Activated B cell treated with CpG ODN at 0.5 μM for 24 hours (primary cell): ENCODE measurements around the gene DLG2. TPM values are rescaled to one million over a fixed set of nuclear protein-coding genes. Genes with fewer than 3 reads are reported as not detected.

Experiments
- ATAC-seq: fragments of 200-7000 bp; cut with Tn5 transposase; one replicate; pipeline ENCODE4 v1.10.0; 2021; ENCODE audit warnings: low read depth, mild to moderate bottlenecking, moderate library complexity
- CTCF ChIA-PET: fragments of 350-600 bp; sonication (Branson Sonifier 250); formaldehyde crosslinking; loops from one replicate; lab custom pipeline; 2021; ENCODE audit warnings: antibody characterized with exemption; lab: Charles Lee
- POLR2A ChIA-PET: fragments of 350-600 bp; sonication (Branson Sonifier 250); formaldehyde crosslinking; loops from one replicate; lab custom pipeline; 2021; ENCODE audit warnings: antibody characterized with exemption; lab: Charles Lee
- DNase-seq: peaks from one replicate; pipeline ENCODE4 v3.0.0; 2022
- H3K27ac Mint-ChIP-seq: one replicate; pipeline ENCODE4 v1.8.0; 2020; ENCODE audit warnings: mixed read lengths
- H3K27me3 Mint-ChIP-seq: one replicate; pipeline ENCODE4 v1.8.0; 2021; ENCODE audit warnings: mixed read lengths
- H3K36me3 Mint-ChIP-seq: one replicate; pipeline ENCODE4 v1.8.0; 2021; ENCODE audit warnings: low read depth, mixed read lengths
- H3K4me1 Mint-ChIP-seq: one replicate; pipeline ENCODE4 v1.8.0; 2021; ENCODE audit warnings: mixed read lengths
- H3K4me3 Mint-ChIP-seq: one replicate; pipeline ENCODE4 v1.8.0; 2020; ENCODE audit warnings: mild to moderate bottlenecking, mixed read lengths
- H3K9me3 Mint-ChIP-seq: one replicate; pipeline ENCODE4 v1.8.0; 2020; ENCODE audit warnings: mixed read lengths
- CTCF ChIP-seq: fragments of 200-600 bp; IDR thresholded peaks from one replicate; pipeline ENCODE4 v1.8.0; 2022; ENCODE audit warnings: antibody characterized with exemption, mild to moderate bottlenecking
- intact Hi-C: fragments of 100-400 bp; cut with micrococcal nuclease; formaldehyde crosslinking; loops from one replicate; pipeline ENCODE4 v1.15.1; 2024
- total RNA-seq: library from RNA; stranded (reverse); gene quantifications from 2 replicates; pipeline ENCODE4 v1.2.3, GENCODE V29; 2022

Gene DLG2
- total RNA-seq, 1 donor from 2014 or later, result 2.7 TPM

DNA sequence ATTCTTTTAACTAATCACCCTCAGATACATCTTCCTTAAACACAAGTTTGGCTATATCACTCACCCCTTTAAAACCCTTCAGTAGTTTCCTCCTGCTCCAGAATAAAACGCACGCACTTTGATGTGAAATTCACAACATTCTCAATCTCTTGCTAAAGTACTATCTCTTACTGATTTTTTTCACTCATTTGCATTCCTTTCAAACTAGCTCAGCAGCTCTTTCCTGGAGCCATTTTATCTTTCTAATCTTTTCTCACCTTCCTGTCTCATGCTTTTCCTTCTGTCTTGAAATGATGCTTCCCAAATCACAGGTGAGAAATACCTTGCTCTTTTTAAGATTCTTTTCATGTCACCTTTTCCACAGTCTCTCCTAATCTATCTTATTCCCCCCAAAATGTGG, 1074.4 kb downstream of the DLG2 start:
- Mint-ChIP-seq H3K27ac (no peak overlapping the region), H3K9me3 (no peaks in the 10 kb centered on the region), H3K4me3 (no peak overlapping the region), H3K27me3 (no peaks in the 10 kb centered on the region), H3K36me3 (no peaks in the 10 kb centered on the region), H3K4me1 (peaks cover 25% of the 10 kb centered on the region)
- ATAC-seq (no peak), DNase-seq (no peak)
- no peak for TF ChIP-seq CTCF
- POLR2A ChIA-PET, result no interaction called here
- CTCF ChIA-PET, result no interaction called here
- intact Hi-C loops, result no loop called here

DNA sequence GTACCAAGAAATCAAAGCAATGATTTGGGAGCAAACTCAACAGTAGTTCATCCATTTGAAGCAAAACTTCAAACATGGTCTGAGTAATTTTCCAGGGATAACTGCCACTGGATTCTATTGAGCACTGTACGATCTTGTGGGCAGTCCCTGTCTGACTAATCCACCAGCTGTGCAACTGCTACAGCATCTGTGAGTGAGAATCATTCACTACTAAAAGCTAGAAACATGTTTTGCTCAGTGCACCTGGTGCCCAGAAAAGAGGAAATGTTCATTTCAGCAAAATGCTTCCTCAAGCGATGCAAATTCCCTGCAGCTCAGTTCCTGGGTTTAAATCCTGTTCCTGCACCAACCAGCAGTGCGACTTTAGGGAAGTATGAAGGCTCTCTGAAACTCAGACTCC, 1077.9 kb downstream of the DLG2 start:
- Mint-ChIP-seq H3K36me3 (no peaks in the 10 kb centered on the region), H3K9me3 (no peaks in the 10 kb centered on the region), H3K27ac (peak overlapping the region; percentile 69), H3K4me3 (peak overlapping the region; percentile 13), H3K4me1 (peaks cover 25% of the 10 kb centered on the region), H3K27me3 (no peaks in the 10 kb centered on the region)
- ATAC-seq, result peak; percentile 91
- POLR2A ChIA-PET, result no interaction called here
- CTCF ChIA-PET, result interaction anchor here (0.8 to 2.1 kb wide), 2 partner anchors 10 to 14 kb away, joined by 3 to 7 read pairs; no protein-coding TSS in a partner anchor
- intact Hi-C loops, result no loop called here
- no peak for DNase-seq
- TF ChIP-seq CTCF, result no peak

DNA sequence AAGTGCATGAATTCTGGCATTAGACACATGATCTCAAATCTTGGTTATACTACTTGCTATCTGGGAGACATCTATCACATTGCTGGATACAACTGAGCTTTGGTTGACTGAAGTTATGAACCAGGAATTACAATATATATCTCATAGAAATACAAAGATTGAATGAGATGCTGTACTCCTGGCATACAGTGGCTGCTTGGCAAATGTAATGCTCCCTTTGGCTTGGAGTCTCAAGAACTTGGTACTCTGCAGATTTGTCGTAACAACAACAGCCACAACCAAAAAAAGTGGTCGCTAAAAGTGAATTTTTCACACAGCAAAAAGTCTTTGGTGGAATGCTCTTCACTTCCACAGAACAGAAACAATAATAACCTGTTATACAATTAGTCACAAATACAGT, 1082.6 kb downstream of the DLG2 start:
- Mint-ChIP-seq H3K9me3 (no peaks in the 10 kb centered on the region), H3K27ac (no peak overlapping the region), H3K4me3 (no peak overlapping the region), H3K36me3 (no peaks in the 10 kb centered on the region), H3K27me3 (no peaks in the 10 kb centered on the region), H3K4me1 (peaks cover 13% of the 10 kb centered on the region)
- POLR2A ChIA-PET, result no interaction called here
- no peak for TF ChIP-seq CTCF
- DNase-seq (no peak), ATAC-seq (no peak)
- intact Hi-C loops, result no loop called here
- CTCF ChIA-PET, result interaction anchor here (1.1 to 2.3 kb wide), 3 partner anchors 12 to 20 kb away, joined by 3 to 7 read pairs (median 4); no protein-coding TSS in a partner anchor

DNA sequence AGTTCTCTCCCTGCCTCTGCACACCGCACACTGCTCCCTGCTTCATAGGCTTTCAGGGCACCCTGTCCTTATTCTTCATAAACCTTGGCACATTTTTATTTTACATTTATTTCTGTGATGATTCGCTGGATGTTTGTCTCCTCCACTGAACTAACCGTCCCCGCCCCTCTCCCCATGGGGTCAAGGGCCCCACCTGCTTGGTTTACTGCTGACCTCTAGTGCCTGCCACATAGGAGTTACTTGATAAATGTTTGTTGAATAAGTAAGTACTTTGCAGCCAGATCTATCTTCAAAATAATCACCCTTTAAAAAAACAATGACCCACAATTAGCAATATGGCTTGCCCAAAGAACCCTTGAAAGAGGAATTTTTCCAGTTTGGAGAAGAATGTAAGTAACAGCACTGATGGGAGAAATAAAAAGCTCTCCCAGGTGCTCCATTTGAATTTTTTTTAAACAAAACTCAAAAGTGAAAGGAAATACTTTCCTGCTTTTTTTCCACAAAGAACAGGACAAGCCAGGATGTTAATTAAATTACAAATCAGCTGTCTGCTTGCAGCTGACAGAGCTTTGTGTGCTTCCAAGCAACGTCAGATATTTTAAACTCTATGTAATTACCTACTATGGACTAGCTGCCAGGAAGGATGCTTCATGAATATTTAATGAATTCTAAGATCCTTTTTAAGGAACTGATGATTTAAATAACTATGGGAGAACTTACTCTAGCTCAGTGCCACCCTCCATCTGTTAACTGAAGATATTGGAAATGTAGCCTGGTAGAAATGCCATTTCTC, 1083.6 kb downstream of the DLG2 start:
- DNase-seq, result no peak
- no peaks in the 10 kb centered on the region for H3K27me3 Mint-ChIP-seq
- peaks cover 3% of the 10 kb centered on the region for H3K4me1 Mint-ChIP-seq
- no peak for TF ChIP-seq CTCF
- H3K27ac Mint-ChIP-seq, result no peak overlapping the region
- intact Hi-C loops, result no loop called here
- ATAC-seq, result no peak
- no peak overlapping the region for H3K4me3 Mint-ChIP-seq
- no peaks in the 10 kb centered on the region for H3K36me3 Mint-ChIP-seq
- ChIA-PET CTCF (interaction anchor here (1.1 to 2.3 kb wide), 3 partner anchors 13 to 21 kb away, joined by 3 to 7 read pairs (median 4); no protein-coding TSS in a partner anchor), POLR2A (no interaction called here)
- H3K9me3 Mint-ChIP-seq, result no peaks in the 10 kb centered on the region

DNA sequence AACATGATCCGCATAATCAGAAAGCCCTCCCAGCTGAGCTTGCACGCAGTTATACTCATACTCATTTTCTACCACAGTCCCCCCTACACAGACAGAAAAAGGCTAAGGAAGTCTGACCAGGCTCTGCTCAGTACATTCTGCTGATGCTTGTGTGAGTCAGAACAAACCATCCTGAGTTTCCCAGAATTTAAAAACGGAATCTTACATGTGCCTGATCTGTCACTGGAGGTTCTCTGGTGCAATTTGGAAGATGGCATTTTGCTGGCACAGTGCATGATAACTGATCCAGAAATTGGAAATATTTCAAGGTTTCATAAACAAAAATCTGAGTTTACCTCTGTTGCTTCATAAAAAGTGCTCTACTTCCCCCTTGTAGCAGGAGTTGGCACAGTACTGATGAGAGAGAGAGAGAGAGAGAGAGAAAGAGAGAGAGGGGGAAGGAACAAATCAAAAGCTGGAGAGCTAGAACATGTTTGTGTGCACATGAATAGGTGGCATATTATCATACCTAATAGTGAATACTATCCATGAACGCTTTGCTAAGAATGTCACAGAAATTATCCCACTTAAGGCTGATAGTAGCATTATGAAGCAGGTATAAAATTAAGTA, 1085.3 kb downstream of the DLG2 start:
- ChIA-PET POLR2A (no interaction called here), CTCF (no interaction called here)
- Mint-ChIP-seq H3K27ac (no peak overlapping the region), H3K4me1 (no peaks in the 10 kb centered on the region), H3K4me3 (no peak overlapping the region), H3K27me3 (peaks cover 6% of the 10 kb centered on the region), H3K36me3 (no peaks in the 10 kb centered on the region), H3K9me3 (no peaks in the 10 kb centered on the region)
- TF ChIP-seq CTCF, result no peak
- ATAC-seq (no peak), DNase-seq (no peak)
- intact Hi-C loops, result no loop called here
